IPS-NIHi7 (cell line): ENCODE data around the gene HSD17B8.

ENCODE experiments used
- DNase-seq: peaks from one replicate; pipeline ENCODE4 v3.0.0; 2012; ENCODE audit warnings: mixed read lengths; ENCODE audit errors: extremely low spot score

HSD17B8 gene

DNA sequence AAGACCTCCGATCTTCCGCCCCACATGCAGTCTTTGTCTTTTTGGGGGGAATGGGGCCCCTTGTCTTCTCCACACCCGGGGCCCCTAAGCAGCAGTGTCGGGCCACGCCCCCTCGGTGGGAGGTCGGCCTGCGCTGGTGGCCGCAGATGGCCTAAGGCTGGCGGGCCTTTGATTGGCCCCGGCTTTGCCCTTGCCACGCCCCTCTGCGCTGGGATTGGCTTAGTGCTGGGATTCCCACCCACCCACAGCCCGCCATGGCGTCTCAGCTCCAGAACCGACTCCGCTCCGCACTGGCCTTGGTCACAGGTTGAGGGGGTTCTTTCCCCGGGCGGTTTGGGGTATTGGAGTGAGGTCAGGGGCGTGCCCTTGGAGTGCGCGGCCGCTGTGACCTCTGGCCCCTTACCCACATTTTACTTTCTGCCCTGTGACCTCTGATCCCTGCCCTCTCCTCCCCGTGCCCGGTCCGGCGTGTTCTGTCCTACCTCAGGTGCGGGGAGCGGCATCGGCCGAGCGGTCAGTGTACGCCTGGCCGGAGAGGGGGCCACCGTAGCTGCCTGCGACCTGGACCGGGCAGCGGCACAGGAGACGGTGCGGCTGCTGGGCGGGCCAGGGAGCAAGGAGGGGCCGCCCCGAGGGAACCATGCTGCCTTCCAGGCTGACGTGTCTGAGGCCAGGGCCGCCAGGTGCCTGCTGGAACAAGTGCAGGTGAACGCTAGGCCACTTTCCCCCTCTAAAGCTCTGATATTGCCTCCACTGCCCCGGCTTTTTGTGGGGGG lies at the start of gene HSD17B8:
Gene HSD17B8, plus strand, starts transcription at position 241 of the 776 bp plus-strand sequence. Its CDS starts 14 bp downstream, at position 255.
- peak; percentile 98 for DNase-seq

- DNase-seq, result no peak
Measured at GRCh38 chr6:33156561-33156960, 47.9 kb upstream of the HSD17B8 start.

GRCh38 chr6:33156964-33157363 lies 47.5 kb upstream of the HSD17B8 start:
- no peak for DNase-seq

- no peak for DNase-seq
Measured at GRCh38 chr6:33160096-33160495, 44.4 kb upstream of the HSD17B8 start.

DNA sequence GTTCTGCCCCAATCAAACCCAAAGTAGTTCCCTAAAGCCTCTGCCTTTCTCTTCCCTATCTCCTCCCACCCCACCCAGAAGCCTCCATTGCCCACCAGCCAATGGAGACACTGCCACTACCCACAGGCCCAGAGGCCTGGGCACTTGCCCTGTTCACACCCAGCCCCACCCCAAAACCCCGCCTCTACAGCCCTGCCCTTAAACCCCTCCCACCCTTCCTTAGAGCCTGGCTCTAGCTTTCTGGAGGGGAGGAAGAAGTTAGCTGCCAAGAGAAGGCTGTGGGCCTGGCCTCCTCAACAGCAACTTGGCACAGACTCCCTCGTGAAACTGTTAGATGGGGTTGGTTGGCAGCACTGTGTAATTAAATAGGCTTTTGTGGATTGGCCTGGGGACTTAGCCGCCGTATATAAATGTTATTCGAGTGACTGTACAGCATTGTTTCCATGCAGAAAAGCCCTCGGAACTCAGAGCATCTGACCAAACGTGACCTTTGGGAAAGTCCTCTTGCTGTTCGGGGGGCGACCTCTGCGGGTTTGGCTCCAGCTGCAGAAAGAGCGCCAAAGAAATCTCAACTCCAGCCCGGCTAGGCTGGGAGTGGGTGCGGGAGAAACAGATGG lies 43.6 kb upstream of the HSD17B8 start:
- DNase-seq, result peak; percentile 58

DNA sequence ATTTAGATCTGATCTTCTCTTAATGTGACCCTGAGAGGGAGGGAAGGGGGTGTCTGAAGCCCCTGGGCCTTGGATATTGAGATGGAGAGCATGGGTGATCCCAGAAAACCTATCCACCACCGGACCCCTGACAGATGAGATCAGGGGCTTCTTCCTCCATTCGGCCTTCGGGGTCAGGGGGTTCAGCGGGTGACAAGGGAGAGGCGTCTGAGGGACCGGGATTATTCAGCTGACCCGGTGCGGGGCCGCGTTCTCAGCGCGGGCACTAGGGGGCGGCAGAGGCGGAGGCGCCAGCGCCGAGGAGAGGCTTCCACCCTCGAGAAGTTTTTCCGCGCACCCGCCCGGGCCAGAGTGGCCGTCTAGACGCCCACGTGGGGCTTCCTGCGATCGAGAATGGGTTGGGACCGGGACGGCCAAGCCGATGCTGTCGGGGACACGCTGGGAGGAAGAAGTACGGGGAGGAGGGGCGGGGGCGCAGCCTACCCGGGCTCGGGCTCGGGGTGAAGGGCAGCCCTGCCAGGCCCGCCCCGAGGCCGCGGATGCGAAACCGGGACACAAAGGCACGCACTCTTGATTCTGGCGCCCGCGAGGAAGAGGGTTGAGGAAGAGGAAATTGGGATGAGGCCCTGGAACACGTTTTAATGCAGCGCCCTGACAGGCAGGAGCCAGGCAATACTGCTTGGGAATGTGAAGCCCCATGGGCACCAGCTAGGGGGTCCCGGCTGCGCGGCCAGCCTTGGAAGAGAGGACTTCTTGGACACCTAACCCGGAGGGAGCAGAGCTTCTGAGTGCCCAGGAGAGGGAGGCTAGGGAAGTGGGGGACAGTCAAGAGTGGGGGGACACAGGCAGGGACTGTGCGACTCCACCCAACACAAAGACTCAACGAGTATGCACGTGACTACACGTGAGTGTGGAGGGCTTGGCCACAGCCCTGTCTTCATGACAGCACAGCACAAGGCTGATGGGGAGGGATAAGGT lies 42.8 kb upstream of the HSD17B8 start:
- DNase-seq, result peak; percentile 93

DNA sequence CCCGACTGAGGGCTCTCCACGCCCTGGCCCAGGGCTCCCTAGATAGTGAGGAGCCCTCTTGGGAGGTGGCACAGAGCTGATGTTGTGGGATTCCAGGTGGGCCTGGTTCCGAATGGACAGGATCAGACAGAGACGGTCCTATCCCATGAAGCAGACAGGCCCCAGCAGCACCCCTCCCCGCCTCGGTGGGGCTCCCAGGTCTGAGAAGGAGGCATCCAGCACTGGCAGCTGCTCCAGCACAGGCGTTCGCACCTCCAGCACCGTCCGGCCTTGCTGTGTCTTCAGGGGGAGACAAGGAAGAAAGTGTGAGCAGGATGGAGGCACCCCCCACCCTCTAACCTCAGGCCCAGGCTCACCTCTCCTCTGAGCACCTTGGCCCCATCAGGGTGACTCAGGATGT lies 40.9 kb upstream of the HSD17B8 start:
- DNase-seq, result no peak

GRCh38 chr6:33164176-33164575 lies 40.3 kb upstream of the HSD17B8 start:
- no peak for DNase-seq

DNA sequence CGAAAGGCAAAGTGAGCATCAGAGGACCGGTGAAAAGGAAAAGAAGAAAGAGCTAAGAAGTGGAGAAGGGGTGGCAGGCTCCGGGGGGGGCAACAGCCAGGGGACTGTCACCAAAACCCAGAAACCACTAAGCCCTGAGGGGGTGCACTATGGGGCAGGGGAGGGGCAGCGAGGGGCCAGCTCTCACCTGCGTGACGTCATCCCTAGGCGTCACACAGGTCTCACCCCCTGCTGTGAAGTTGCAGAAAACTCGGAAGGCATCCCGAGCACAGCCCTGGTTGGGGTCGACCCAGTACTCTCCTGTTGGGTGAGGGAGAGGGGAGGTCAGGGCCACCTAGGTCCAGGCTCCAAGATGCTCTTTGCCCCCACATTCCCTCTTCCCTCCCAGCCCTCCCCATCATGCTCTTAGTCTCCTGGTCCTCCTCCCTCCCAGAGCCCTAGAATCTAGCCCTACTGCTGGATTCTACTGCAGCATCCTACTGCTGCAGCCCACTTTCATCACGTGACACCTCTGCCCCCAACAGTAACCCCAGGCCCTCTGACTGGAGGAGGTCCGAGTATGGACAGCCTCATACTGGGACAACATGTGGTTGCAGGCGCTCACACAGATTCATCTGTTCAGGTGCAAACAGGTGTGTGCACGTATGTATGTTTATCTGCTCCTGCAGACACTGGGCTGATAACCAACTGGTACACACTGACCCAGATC lies 39.6 kb upstream of the HSD17B8 start:
- no peak for DNase-seq

GRCh38 chr6:33165581-33166258 lies 38.7 kb upstream of the HSD17B8 start:
- no peak for DNase-seq

- DNase-seq, result no peak
Measured at GRCh38 chr6:33166363-33166762, 38.1 kb upstream of the HSD17B8 start.

DNA sequence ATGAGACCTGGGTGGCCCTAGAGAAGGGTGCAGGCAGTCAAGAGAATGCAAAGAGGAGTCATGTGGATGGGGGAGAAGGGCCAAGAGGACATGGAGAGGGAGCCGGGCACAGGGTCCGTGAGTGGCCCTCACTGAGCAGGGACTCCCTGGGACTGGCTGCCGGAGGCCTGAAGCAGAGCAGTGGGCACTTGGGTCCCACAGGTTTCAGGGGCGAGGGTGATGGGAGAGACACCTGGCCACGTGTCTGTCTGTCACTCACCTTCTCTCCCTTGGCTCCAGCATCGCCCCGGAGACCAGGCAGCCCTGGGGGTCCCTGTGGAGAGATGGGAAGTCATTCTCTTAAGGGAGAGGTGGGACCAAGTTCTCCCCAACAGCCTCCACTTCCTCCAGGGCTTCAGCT lies 37.6 kb upstream of the HSD17B8 start:
- DNase-seq, result no peak

GRCh38 chr6:33167374-33168283 lies 36.8 kb upstream of the HSD17B8 start:
- DNase-seq, result no peak

GRCh38 chr6:33168284-33168601 lies 36.2 kb upstream of the HSD17B8 start:
- DNase-seq, result no peak

- no peak for DNase-seq
Measured at GRCh38 chr6:33168639-33169038, 35.8 kb upstream of the HSD17B8 start.

DNA sequence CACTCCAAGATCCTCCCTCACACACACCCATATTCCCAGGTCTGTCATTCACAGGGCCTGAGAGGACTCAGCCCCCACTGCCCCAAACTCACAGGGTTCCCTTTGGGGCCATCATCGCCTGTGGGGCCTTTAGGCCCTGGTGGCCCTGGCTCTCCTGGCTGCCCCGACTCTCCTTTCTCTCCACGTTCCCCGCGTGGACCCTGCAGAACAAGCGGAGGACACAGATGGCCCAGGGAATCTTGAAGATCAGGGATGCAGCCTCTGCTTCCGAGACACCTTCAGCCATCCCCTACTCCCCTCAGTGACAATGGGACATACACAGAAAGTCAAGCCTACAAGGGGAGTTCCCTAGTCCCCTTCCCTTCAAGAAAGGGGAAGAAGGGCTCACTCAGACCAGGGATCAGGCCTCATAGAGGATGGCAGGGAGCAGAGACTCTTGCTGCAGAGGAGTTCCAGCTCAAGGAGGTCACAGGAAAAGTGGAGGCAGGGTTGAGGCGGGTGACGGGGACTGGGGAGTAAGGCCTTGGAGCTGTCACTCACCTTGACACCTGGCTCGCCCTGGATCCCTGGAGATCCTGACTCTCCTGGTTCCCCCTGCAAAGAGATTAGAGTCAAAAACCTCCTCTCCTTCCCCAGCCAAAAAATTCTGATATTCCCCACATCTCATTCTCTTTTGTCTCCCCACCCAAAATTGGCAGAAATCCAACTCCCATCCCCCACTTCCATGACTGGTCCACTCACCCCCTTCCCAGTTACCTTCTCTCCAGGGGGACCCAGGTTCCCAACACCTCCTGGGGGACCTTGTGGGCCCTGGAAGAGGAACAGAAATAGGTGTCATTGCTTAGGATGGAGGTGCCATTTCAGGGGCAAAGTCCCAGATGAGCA lies 34.9 kb upstream of the HSD17B8 start:
- DNase-seq, result no peak

GRCh38 chr6:33170176-33171015 lies 34.1 kb upstream of the HSD17B8 start:
- DNase-seq, result no peak
